NCI-H526 treated with DMSO at 0.1 percent for 48 hours (cell line): ENCODE data around the gene GJA8.
"Not testable (repeated sequence)": the region's sequence is repeated elsewhere in the genome, so short reads cannot be mapped to it uniquely, and the experiment has no call there.

Source experiments
- DNase-seq: peaks from one replicate; lab custom pipeline; 2025; lab: John Stamatoyannopoulos, UW

GJA8 gene

GRCh38 chr1:147927689-147928088 is 25.1 kb downstream of the GJA8 start:
- not testable (repeated sequence) for DNase-seq

GRCh38 chr1:147928236-147929132 is 25.9 kb downstream of the GJA8 start, which contains the start of gene GPR89B:
GPR89B (plus strand) TSS chr1:147928420; CDS start chr1:147928537, 117 bp downstream.
- DNase-seq = peak; percentile 98

DNA sequence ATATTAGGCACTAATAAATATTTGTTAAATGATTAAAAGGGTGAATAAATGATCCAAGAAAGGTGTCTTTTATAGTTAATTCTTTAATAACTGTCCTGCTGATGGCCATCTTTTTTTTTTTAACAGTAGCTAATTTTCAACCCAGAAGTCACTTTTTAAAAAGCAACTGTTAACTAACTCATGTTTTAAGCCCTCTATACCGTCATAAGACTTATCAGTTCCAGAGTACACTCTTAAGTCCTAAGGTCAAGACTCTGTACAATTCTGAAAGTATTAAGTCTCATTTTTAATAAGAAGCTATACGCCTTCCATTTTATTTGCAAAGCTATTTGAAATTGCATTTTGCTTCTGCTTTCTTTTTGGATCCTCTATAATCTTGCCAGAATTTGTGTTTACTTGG is 28.5 kb downstream of the GJA8 start:
- DNase-seq = not testable (repeated sequence)

- DNase-seq = not testable (repeated sequence)
These were observed 32.7 kb downstream of the GJA8 start for GRCh38 chr1:147935296-147935695.

GRCh38 chr1:147940456-147940855 is 37.9 kb downstream of the GJA8 start:
- not testable (repeated sequence) for DNase-seq

DNA sequence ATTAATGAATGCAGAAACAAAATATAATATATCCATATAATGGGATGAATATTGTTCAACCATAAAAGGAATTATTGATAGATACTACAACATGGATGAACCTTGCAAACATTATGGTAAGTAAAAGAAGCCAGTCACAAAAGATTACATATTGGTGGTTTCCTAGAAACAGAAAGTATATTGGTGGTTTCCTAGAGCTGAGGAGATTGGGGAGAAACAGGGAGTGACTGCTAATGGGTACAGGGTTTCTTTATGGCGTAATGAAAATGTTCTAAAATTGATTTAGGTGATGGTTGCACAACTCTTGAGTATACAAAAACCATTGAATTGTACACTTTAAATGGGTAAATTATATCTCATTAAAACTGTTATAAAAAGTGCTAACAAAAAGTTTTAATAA is 40.0 kb downstream of the GJA8 start:
- DNase-seq = not testable (repeated sequence)

GRCh38 chr1:147949517-147949916 is 46.9 kb downstream of the GJA8 start:
- DNase-seq = not testable (repeated sequence)
